Choroid plexus epithelial cell (primary cell): Measurements from ENCODE around the gene ATXN1.

Experiments
- DNase-seq: peaks from one replicate; pipeline ENCODE4 v3.0.0-alpha.2; 2010; ENCODE audit warnings: low read depth
- H3K4me3 ChIP-seq: 2 replicates; pipeline ENCODE4 v1.5.1; 2011; ENCODE audit warnings: low read depth, mild to moderate bottlenecking, control low read depth, low read length, moderate library complexity
- CTCF ChIP-seq: conservative IDR thresholded peaks from 2 replicates; pipeline ENCODE4 v1.5.1; 2011; ENCODE audit warnings: low read depth, mild to moderate bottlenecking, control low read depth, inconsistent platforms, low read length, moderate library complexity

The ATXN1 gene

GRCh38 chr6:16355699-16356446 lies 405.4 kb downstream of the ATXN1 start:
- H3K4me3 ChIP-seq = no peak overlapping the region
- TF ChIP-seq CTCF = no peak
- DNase-seq = peak; percentile 58

- no peak for DNase-seq
- no peak overlapping the region for H3K4me3 ChIP-seq
- no peak for TF ChIP-seq CTCF
Observed at GRCh38 chr6:16355238-16355637, 406.0 kb downstream of the ATXN1 start.

- no peak for TF ChIP-seq CTCF
- no peak overlapping the region for H3K4me3 ChIP-seq
- peak; percentile 64 for DNase-seq
Observed at GRCh38 chr6:16354692-16355091, 406.6 kb downstream of the ATXN1 start.

- no peak for DNase-seq
- TF ChIP-seq CTCF = no peak
- H3K4me3 ChIP-seq = no peak overlapping the region
Observed at GRCh38 chr6:16352821-16353438, 408.3 kb downstream of the ATXN1 start.

GRCh38 chr6:16352258-16352635 lies 409.0 kb downstream of the ATXN1 start:
- no peak overlapping the region for H3K4me3 ChIP-seq
- no peak for TF ChIP-seq CTCF
- DNase-seq = peak; percentile 79

- TF ChIP-seq CTCF = no peak
- no peak for DNase-seq
- H3K4me3 ChIP-seq = no peak overlapping the region
Observed at GRCh38 chr6:16349544-16349943, 411.7 kb downstream of the ATXN1 start.

- no peak for DNase-seq
- no peak for TF ChIP-seq CTCF
- no peak overlapping the region for H3K4me3 ChIP-seq
Observed at GRCh38 chr6:16346831-16347230, 414.4 kb downstream of the ATXN1 start.
